Neural cell (in vitro differentiated cells): ENCODE measurements around the gene PDE3B.

Experiments used
- EP300 ChIP-seq: fragments of 450-650 bp; conservative IDR thresholded peaks from 2 replicates; pipeline ENCODE4 v1.6.1; 2014; ENCODE audit warnings: antibody characterized with exemption, mild to moderate bottlenecking, moderate library complexity; ENCODE audit not compliant: poor library complexity, severe bottlenecking
- POLR2AphosphoS5 ChIP-seq: IDR thresholded peaks from 2 replicates; pipeline ENCODE4 v1.6.1; 2012
- TAF1 ChIP-seq: IDR thresholded peaks from 2 replicates; pipeline ENCODE4 v1.6.1; 2012; ENCODE audit warnings: low read depth
- TF ChIP-seq, protein P1 (sequence below): fragments of 450-650 bp; IDR thresholded peaks from 2 replicates; pipeline ENCODE4 v1.5.1; 2014; ENCODE audit warnings: antibody characterized with exemption, mild to moderate bottlenecking, moderate library complexity; ENCODE audit not compliant: poor library complexity, severe bottlenecking

DNA sequence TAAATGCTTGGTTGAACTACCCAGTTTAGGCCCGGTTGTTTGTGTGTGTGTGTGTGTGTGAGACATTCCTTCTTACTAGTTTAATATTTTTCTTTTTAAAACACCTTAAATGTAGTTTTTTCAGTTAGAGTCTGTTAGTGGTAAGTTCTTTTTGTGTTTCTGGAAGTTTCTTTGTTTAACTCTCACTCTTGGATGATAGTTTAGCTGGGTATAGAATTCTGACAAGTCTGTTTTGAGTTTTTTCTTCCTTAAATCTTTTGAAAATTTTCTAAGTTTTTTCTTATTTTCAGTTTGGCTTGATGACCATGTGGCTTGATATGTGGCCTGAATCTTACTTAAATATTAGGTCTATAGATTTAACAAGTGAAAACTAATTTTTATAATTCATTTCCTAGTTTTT is 60.1 kb downstream of the PDE3B start:
- TF ChIP-seq, protein P1, sequence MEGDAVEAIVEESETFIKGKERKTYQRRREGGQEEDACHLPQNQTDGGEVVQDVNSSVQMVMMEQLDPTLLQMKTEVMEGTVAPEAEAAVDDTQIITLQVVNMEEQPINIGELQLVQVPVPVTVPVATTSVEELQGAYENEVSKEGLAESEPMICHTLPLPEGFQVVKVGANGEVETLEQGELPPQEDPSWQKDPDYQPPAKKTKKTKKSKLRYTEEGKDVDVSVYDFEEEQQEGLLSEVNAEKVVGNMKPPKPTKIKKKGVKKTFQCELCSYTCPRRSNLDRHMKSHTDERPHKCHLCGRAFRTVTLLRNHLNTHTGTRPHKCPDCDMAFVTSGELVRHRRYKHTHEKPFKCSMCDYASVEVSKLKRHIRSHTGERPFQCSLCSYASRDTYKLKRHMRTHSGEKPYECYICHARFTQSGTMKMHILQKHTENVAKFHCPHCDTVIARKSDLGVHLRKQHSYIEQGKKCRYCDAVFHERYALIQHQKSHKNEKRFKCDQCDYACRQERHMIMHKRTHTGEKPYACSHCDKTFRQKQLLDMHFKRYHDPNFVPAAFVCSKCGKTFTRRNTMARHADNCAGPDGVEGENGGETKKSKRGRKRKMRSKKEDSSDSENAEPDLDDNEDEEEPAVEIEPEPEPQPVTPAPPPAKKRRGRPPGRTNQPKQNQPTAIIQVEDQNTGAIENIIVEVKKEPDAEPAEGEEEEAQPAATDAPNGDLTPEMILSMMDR: no peak
- TF ChIP-seq EP300 (no peak), TAF1 (no peak), POLR2AphosphoS5 (no peak)
